CD4-positive, alpha-beta T cell (primary cell): ENCODE data around the gene SSH3. TPM values are rescaled to one million over a fixed set of nuclear protein-coding genes. Genes with fewer than 3 reads are reported as not detected.
A peak's percentile ranks its signal among the peaks of the same experiment; 100 is the strongest.

Experiments used
- ATAC-seq: fragments of 200-7000 bp; cut with Tn5 transposase; one replicate; pipeline ENCODE4 v1.10.0; 2022; ENCODE audit warnings: mild to moderate bottlenecking; ENCODE audit not compliant: poor library complexity
- CTCF ChIA-PET: fragments of 350-600 bp; sonication (Branson Sonifier 250); formaldehyde crosslinking; loops from one replicate; lab custom pipeline; 2021; ENCODE audit warnings: antibody characterized with exemption, inconsistent platforms; lab: Charles Lee
- POLR2A ChIA-PET: fragments of 350-600 bp; sonication (Branson Sonifier 250); formaldehyde crosslinking; loops from one replicate; lab custom pipeline; 2021; ENCODE audit warnings: antibody characterized with exemption, inconsistent platforms; lab: Charles Lee
- DNase-seq, 14 experiments: peaks; one replicate each; pipeline ENCODE4 v3.0.0-alpha.2; 2013 to 2020; ENCODE audit warnings: mixed read lengths in 2 of 14
- H3K27ac ChIP-seq, 2 donors: one replicate each; pipeline versions ENCODE4 v1.5.1 to v1.7.0; 2013; ENCODE audit warnings: low read length in 2 of 2, low read depth in 1 of 2, mild to moderate bottlenecking in 1 of 2
- H3K27me3 ChIP-seq, 2 experiments: 1 replicate in 1 of 2; 2 replicates in 1 of 2; pipeline versions ENCODE4 v1.6.1 to v1.7.0; 2013; ENCODE audit warnings: low read length in 2 of 2, control low read depth in 1 of 2, mild to moderate bottlenecking in 1 of 2, moderate library complexity in 1 of 2; ENCODE audit not compliant: insufficient read depth in 2 of 2, control insufficient read depth in 1 of 2
- H3K36me3 ChIP-seq: one replicate; pipeline ENCODE4 v1.6.1; 2013; ENCODE audit warnings: low read length, control low read depth; ENCODE audit not compliant: insufficient read depth
- H3K4me1 ChIP-seq: one replicate; pipeline ENCODE4 v1.6.1; 2013; ENCODE audit warnings: low read length, control low read depth; ENCODE audit not compliant: insufficient read depth
- H3K4me3 ChIP-seq: one replicate; pipeline ENCODE4 v1.5.1; 2013; ENCODE audit warnings: mild to moderate bottlenecking, low read length, moderate library complexity
- H3K9me3 ChIP-seq, 2 experiments: 1 replicate in 1 of 2; 2 replicates in 1 of 2; pipeline versions ENCODE4 v1.6.1 to v1.7.0; 2013; ENCODE audit warnings: low read length in 2 of 2, mild to moderate bottlenecking in 2 of 2, control low read depth in 1 of 2, moderate library complexity in 1 of 2; ENCODE audit not compliant: control insufficient read depth in 1 of 2, insufficient read depth in 1 of 2
- H3K27ac Mint-ChIP-seq: one replicate; pipeline ENCODE4 v1.8.0; 2020; ENCODE audit warnings: mixed read lengths
- H3K27me3 Mint-ChIP-seq: one replicate; pipeline ENCODE4 v1.8.0; 2021; ENCODE audit warnings: mixed read lengths
- H3K36me3 Mint-ChIP-seq: one replicate; pipeline ENCODE4 v1.8.0; 2021; ENCODE audit warnings: low read depth, mixed read lengths
- H3K4me1 Mint-ChIP-seq: one replicate; pipeline ENCODE4 v1.8.0; 2021; ENCODE audit warnings: low read depth, mixed read lengths
- H3K4me3 Mint-ChIP-seq: one replicate; pipeline ENCODE4 v1.8.0; 2020; ENCODE audit warnings: mild to moderate bottlenecking, mixed read lengths
- H3K9me3 Mint-ChIP-seq: one replicate; pipeline ENCODE4 v1.8.0; 2020; ENCODE audit warnings: mixed read lengths
- intact Hi-C, 2 experiments: fragments of 100-400 bp; cut with DNase I in 1 of 2; cut with micrococcal nuclease in 1 of 2; formaldehyde crosslinking; loops; one replicate each; pipeline versions ENCODE4 v1.15.1 to v1.9.0; 2023 to 2025; cut with DNase I, micrococcal nuclease
- total RNA-seq, 174 experiments: library from RNA in 2 of 174; stranded (reverse) in 2 of 174; gene quantifications; one replicate each; pipeline ENCODE4 v1.2.3 and lab custom pipeline; 2021 to 2026
- TF ChIP-seq, protein P1 (sequence below): fragments of 200-600 bp; IDR thresholded peaks from one replicate; pipeline ENCODE4 v1.8.0; 2022; ENCODE audit warnings: antibody characterized with exemption, mild to moderate bottlenecking

Gene SSH3
- total RNA-seq, 2 experiments from 2014 or later = 8.5 to 8.8 TPM

DNA sequence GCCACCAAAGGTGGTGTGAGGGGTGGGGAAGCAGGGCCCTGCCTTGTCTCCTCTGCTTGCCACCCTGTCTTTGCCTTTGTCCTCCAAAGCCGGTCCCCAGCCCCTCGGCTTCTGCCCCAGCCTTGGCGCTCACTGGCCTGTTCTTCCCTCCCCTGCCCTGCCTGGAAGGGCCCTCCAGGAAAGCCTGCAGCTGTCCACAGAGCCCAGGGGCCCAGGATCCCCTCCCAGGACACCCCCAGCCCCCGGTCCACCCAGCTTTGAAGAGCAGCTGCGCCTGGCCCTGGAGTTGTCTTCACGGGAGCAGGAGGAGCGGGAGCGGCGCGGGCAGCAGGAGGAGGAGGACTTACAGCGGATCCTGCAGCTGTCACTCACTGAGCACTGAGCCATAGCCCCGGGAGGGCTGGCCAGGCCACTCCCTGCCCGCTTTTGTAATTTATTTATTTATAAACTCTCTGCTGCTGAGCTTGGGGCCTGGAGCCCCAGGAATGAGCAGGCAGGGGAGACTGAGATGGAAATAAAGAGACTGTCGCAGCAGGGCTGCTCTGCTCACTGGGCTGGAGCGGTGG lies 1.3 kb upstream of the SSH3 start:
- POLR2A ChIA-PET = interaction anchor here (0.5 to 5.6 kb wide), 14 partner anchors 8 to 182 kb away, joined by 3 to 54 read pairs (median 8); partner anchors contain the start of genes ANKRD13D, GRK2, POLD4 and TBC1D10C
- CTCF ChIA-PET = interaction anchor here (1.7 to 4.6 kb wide), 2 partner anchors 15 to 40 kb away, joined by 4 to 21 read pairs; no protein-coding TSS in a partner anchor
- H3K27ac ChIP-seq = no peak overlapping the region
- Mint-ChIP-seq H3K27me3 (no peaks in the 10 kb centered on the region), H3K36me3 (peaks cover 41% of the 10 kb centered on the region), H3K9me3 (no peaks in the 10 kb centered on the region), H3K27ac (no peak overlapping the region), H3K4me3 (peak overlapping the region; percentile 65), H3K4me1 (peaks cover 9% of the 10 kb centered on the region)
- TF ChIP-seq, protein P1, sequence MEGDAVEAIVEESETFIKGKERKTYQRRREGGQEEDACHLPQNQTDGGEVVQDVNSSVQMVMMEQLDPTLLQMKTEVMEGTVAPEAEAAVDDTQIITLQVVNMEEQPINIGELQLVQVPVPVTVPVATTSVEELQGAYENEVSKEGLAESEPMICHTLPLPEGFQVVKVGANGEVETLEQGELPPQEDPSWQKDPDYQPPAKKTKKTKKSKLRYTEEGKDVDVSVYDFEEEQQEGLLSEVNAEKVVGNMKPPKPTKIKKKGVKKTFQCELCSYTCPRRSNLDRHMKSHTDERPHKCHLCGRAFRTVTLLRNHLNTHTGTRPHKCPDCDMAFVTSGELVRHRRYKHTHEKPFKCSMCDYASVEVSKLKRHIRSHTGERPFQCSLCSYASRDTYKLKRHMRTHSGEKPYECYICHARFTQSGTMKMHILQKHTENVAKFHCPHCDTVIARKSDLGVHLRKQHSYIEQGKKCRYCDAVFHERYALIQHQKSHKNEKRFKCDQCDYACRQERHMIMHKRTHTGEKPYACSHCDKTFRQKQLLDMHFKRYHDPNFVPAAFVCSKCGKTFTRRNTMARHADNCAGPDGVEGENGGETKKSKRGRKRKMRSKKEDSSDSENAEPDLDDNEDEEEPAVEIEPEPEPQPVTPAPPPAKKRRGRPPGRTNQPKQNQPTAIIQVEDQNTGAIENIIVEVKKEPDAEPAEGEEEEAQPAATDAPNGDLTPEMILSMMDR = no peak
- no peaks in the 10 kb centered on the region for H3K27me3 ChIP-seq
- DNase-seq = peak in 1 of 14 experiments; percentile 2
- ATAC-seq = no peak
- peaks cover 42% of the 10 kb centered on the region for H3K36me3 ChIP-seq
- H3K4me1 ChIP-seq = peaks cover 33% of the 10 kb centered on the region
- intact Hi-C loops = no loop called here
- H3K4me3 ChIP-seq = no peak overlapping the region
- H3K9me3 ChIP-seq = no peaks in the 10 kb centered on the region

DNA sequence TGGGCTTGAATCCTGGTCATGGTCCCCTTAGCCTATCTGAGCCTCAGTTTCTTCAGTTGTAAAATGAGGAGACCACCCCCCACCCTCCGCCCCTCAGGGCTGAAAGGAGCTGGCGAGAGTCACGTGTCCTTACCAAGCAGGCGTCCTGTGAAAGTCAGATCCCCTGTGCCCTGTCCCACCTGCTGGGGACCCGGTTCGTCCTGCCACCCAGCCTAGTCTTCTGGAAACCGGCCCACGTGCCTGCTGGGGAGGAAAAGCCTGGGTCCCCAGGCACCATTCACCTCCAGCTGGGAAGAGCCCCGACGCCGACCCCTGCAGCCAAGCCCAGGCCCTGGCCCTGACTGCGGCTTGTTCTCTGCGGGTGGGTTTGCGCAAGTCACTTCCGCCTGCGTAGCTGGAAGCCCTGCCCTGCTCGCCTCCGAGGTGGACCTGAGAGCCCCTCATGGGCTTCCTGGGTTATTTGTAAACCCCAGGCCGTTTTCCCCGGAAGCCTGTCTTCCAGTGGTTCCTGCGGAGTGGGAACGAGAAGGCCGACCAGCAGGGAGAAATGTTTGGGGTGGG lies 679 bp upstream of the SSH3 start:
- H3K9me3 ChIP-seq = no peaks in the 10 kb centered on the region
- ChIA-PET CTCF (interaction anchor here (0.6 to 4.6 kb wide), 3 partner anchors 15 to 40 kb away, joined by 3 to 21 read pairs (median 4); no protein-coding TSS in a partner anchor), POLR2A (interaction anchor here (0.5 to 5.6 kb wide), 21 partner anchors 9 to 182 kb away, joined by 3 to 54 read pairs (median 6); partner anchors contain the start of genes ANKRD13D, CLCF1, GRK2 and POLD4)
- TF ChIP-seq, protein P1 = no peak
- ATAC-seq (peak; percentile 22), DNase-seq (peak in 1 of 14 experiments; percentile 46)
- peak overlapping the region; percentile 62 for H3K4me3 ChIP-seq
- H3K36me3 Mint-ChIP-seq = peaks cover 38% of the 10 kb centered on the region
- peak overlapping the region; percentile 65 for H3K4me3 Mint-ChIP-seq
- no peaks in the 10 kb centered on the region for H3K9me3 Mint-ChIP-seq
- H3K4me1 Mint-ChIP-seq = peaks cover 8% of the 10 kb centered on the region
- H3K36me3 ChIP-seq = peaks cover 41% of the 10 kb centered on the region
- intact Hi-C loops = no loop called here
- H3K27ac Mint-ChIP-seq = no peak overlapping the region
- no peaks in the 10 kb centered on the region for H3K27me3 Mint-ChIP-seq
- H3K27me3 ChIP-seq = no peaks in the 10 kb centered on the region
- peaks cover 33% of the 10 kb centered on the region for H3K4me1 ChIP-seq
- H3K27ac ChIP-seq = peak overlapping the region in 1 of 2 donors; percentile 41

DNA sequence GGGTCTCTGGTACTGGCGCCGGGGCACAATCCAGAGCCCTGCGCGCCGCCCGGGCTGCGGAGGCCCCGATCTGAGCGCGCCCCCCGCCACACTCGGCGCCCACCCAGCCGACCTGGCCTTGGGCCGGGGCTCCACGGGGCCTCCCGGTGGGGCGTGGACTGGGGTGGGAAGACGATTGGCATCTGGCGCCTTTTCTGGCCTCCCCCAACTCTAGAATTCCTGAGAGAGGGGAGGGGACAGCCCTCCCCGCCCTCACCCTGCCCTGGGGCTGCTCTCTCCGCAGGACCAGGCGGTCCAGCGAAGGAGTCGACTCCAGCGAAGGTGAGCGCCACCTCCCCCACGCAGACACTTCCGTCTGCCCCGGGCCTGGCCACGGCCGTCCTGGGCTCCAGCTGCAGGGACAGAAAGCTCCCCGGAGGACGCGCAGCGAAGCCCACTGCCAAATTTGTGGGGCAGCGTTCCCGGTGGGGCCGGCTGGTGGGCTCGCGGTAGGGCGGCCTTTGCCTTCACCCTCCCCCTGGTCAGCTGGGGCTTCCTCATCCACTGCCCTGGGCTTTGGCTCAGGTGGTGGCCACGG lies 593 bp downstream of the SSH3 start:
- peak overlapping the region in 1 of 2 donors; percentile 41 for H3K27ac ChIP-seq

More for the DNA sequence above, 593 bp downstream of the SSH3 start:
- peaks cover 25% of the 10 kb centered on the region for H3K36me3 Mint-ChIP-seq
- H3K27me3 ChIP-seq = no peaks in the 10 kb centered on the region
- H3K9me3 Mint-ChIP-seq = no peaks in the 10 kb centered on the region
- ChIA-PET POLR2A (interaction anchor here (0.6 to 5.6 kb wide), 20 partner anchors 9 to 133 kb away, joined by 3 to 54 read pairs (median 6); partner anchors contain the start of genes ANKRD13D, CLCF1, GRK2 and POLD4), CTCF (interaction anchor here (1.7 to 4.6 kb wide), 2 partner anchors 13 to 42 kb away, joined by 4 to 21 read pairs; no protein-coding TSS in a partner anchor)
- no peaks in the 10 kb centered on the region for H3K9me3 ChIP-seq
- peak in 5 of 14 experiments; percentile 29 to 57 (median 53) for DNase-seq
- H3K4me3 ChIP-seq = peak overlapping the region; percentile 62
- H3K27me3 Mint-ChIP-seq = no peaks in the 10 kb centered on the region
- ATAC-seq = peak; percentile 40
- H3K4me3 Mint-ChIP-seq = peak overlapping the region; percentile 56
- peaks cover 29% of the 10 kb centered on the region for H3K36me3 ChIP-seq
- peaks cover 36% of the 10 kb centered on the region for H3K4me1 ChIP-seq
- H3K27ac Mint-ChIP-seq = no peak overlapping the region
- no peaks in the 10 kb centered on the region for H3K4me1 Mint-ChIP-seq
- TF ChIP-seq, protein P1 = no peak
- intact Hi-C loops = no loop called here
